ENCODE results near the gene HSPE1.
"Not testable (repeated sequence)": the region's sequence is repeated elsewhere in the genome, so short reads cannot be mapped to it uniquely, and the experiment has no call there.

The HSPE1 gene

DNA sequence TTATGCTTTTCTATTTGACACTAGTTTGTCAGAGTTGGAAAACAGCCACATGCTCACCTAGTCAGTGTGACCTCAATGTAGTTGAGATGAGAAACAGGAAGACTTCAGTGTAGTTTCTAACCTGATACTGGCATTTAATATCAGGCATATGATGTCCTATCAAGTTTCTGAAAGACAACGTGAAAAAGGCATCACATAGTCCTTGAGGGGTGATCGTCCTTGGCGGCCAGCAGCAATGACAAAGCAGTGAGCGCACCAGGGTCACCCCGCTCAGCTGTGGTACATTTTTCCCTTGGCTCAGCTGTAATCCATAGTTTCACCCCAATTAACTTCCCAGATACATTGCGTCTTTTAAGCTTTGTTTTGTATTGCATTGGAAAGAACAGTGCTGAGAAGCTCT, 4.3 kb downstream of the HSPE1 start:
- no peak for DNase-seq (ENCODE audit: low spot score in 2 of 2)
- in situ Hi-C loops (cut with MboI; ENCODE audit: low sequenced_read_pairs), result no loop called here
- H3K9me3 ChIP-seq, result no peaks in the 10 kb centered on the region
- H3K36me3 ChIP-seq (replicated peaks), result peaks cover 49% of the 10 kb centered on the region
- H3K4me3 ChIP-seq, result no peak overlapping the region
- no peaks in the 10 kb centered on the region for H3K27me3 ChIP-seq (ENCODE audit: low read depth)
- H3K4me1 ChIP-seq, result peaks cover 7% of the 10 kb centered on the region; the same call in 1 of the 2 replicates

DNA sequence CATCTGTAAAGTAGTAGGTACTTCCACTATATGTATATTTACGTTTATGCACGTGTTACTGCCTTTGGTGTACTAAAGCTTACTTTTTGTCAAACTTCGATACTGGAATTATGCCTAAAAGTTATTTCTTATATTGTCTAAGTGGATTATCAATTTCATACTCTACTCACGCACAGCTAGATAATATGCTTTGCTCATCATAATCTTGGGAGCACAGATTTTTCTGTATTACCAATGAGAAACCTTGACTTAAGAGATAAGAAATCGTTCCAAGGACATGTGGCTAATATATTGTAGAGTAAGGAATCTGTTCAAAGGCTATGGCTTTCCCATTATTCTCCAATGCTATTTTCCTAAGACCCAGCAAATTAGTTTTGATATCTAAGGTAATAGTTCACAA, 6.5 kb downstream of the HSPE1 start:
- Histone ChIP-seq H3K27me3 (ENCODE audit: low read depth) (no peaks in the 10 kb centered on the region), H3K36me3 (replicated peaks) (peaks cover 40% of the 10 kb centered on the region), H3K4me1 (peaks cover 7% of the 10 kb centered on the region; the same call in 1 of the 2 replicates), H3K4me3 (no peak overlapping the region), H3K9me3 (no peaks in the 10 kb centered on the region)
- in situ Hi-C loops (cut with MboI; ENCODE audit: low sequenced_read_pairs), result no loop called here
- no peak for DNase-seq (ENCODE audit: low spot score in 2 of 2)

DNA sequence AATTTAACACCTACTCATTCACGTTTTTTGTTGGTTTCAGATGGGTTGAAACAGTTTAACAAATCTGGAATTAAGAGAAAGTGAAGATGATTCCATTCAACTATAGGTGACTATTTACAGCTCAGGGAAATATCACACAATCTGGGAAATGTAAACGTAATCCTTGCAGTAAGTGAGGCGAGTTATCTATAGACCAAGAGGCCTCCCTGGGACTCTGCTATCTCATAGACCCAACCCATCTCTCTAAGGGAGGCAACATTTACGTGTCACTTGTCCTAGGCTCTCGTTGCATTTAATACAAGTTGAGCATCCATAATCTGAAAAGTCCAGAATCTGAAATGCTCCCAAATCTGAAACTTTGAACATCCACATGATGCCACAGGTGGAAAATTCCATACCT, 13.7 kb downstream of the HSPE1 start:
- H3K4me1 ChIP-seq, result peaks cover 17% of the 10 kb centered on the region
- H3K4me3 ChIP-seq, result no peak overlapping the region
- no peak for DNase-seq (ENCODE audit: low spot score in 2 of 2)
- in situ Hi-C loops (cut with MboI; ENCODE audit: low sequenced_read_pairs), result loop anchor here (10.0 kb wide), 1 partner anchor 191 kb away; the partner anchor contains the start of gene MARS2
- no peaks in the 10 kb centered on the region for H3K27me3 ChIP-seq (ENCODE audit: low read depth)
- no peaks in the 10 kb centered on the region for H3K9me3 ChIP-seq
- H3K36me3 ChIP-seq (replicated peaks), result no peaks in the 10 kb centered on the region

DNA sequence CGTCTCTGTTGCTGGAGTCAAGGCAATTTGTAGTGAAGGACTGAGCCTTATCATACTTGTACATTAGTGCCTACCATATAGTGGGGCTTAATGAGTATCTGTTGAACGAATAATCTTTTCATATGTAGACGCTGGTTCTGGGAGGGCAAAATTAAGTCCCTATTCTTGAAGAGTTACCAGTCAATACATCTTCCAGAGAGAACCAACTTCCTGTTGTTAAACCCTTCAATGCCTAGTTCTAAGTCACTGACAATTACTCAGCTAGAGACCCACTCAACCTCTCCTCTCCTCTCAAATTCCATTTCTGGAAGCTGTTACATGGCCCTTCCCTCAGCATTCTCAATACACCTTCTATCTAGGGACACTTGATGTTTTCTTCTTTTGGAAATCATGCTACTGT, 14.6 kb downstream of the HSPE1 start:
- H3K9me3 ChIP-seq, result no peaks in the 10 kb centered on the region
- in situ Hi-C loops (cut with MboI; ENCODE audit: low sequenced_read_pairs), result loop anchor here (10.0 kb wide), 1 partner anchor 190 kb away; the partner anchor contains the start of gene MARS2
- DNase-seq (ENCODE audit: low spot score in 2 of 2), result peak in 1 of 2 experiments; percentile 50
- H3K4me3 ChIP-seq, result no peak overlapping the region
- H3K4me1 ChIP-seq, result peaks cover 19% of the 10 kb centered on the region
- no peaks in the 10 kb centered on the region for H3K27me3 ChIP-seq (ENCODE audit: low read depth)
- no peaks in the 10 kb centered on the region for H3K36me3 ChIP-seq (replicated peaks)

DNA sequence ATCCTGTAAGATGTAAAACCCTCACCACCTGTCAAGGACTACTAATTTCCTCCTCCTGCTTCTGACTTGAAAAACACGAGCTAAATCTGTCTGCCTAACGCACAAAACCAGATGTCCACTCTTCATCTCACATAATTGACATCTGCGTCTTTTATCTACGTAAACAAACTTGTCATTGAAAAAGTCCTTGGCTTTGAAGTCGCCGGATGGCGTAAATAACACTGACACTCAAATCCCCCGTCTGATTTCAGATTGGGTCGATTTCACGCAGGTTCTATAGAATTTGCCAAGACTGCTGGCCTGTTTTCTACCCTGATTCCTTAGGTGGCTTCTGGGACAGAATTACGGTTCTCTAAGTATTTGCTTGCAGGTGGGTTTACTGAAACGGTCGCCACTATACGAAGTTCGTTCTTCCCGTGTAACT, 15.1 kb downstream of the HSPE1 start:
- peaks cover 19% of the 10 kb centered on the region for H3K4me1 ChIP-seq
- peak overlapping the region; percentile 83 for H3K4me3 ChIP-seq
- H3K27me3 ChIP-seq (ENCODE audit: low read depth), result no peaks in the 10 kb centered on the region
- DNase-seq (ENCODE audit: low spot score in 2 of 2), result no peak
- H3K36me3 ChIP-seq (replicated peaks), result no peaks in the 10 kb centered on the region; the same call in 1 of the 2 replicates
- H3K9me3 ChIP-seq, result no peaks in the 10 kb centered on the region
- in situ Hi-C loops (cut with MboI; ENCODE audit: low sequenced_read_pairs), result loop anchor here (10.0 kb wide), 1 partner anchor 189 kb away; the partner anchor contains the start of gene MARS2

DNA sequence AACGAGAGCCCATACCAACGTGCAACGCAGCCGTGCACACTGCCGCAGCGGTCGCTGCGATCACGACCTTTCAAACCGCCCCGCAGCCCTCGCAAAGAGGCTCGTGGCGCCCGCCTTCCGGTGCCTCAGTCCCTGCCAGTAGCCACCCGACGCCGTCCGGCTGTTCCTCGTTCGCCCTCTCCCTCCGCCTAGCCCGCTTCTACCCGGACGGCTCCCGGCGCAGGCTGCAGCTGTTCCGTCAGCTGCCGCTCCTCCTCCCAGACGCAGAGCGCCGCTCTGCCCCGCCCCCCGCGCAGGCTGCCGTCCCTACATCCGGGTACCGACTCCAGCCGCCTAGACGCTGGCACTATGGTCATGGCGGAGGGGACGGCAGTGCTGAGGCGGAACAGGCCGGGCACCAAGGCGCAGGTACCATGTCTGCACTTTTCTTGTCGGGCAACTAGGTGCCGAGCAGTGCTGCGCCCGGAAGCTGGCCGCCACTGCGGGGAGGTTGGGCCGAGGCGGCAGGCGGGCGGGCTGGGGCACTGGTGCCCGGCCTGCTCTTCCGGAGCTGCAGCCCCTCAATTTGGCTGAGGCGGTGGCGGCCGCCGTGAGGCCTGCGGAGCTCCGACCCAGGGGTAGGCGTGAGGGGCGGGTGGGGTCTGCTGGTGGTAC, 15.7 kb downstream of the HSPE1 start, which contains the start of gene MOB4:
Gene MOB4, plus strand, starts transcription at position 328 of the 654 bp plus-strand sequence. Its CDS starts 21 bp downstream, at position 349.
- Histone ChIP-seq H3K27me3 (ENCODE audit: low read depth) (no peaks in the 10 kb centered on the region), H3K36me3 (replicated peaks) (no peaks in the 10 kb centered on the region; the same call in 1 of the 2 replicates), H3K9me3 (no peaks in the 10 kb centered on the region), H3K4me3 (peak within 1 kb of the TSS; percentile 83), H3K4me1 (peaks cover 19% of the 10 kb centered on the region)
- in situ Hi-C loops (cut with MboI; ENCODE audit: low sequenced_read_pairs), result loop anchor here (10.0 kb wide), 1 partner anchor 189 kb away; the partner anchor contains the start of gene MARS2
- peak; percentile 88 to 97 for DNase-seq (ENCODE audit: low spot score in 2 of 2)

DNA sequence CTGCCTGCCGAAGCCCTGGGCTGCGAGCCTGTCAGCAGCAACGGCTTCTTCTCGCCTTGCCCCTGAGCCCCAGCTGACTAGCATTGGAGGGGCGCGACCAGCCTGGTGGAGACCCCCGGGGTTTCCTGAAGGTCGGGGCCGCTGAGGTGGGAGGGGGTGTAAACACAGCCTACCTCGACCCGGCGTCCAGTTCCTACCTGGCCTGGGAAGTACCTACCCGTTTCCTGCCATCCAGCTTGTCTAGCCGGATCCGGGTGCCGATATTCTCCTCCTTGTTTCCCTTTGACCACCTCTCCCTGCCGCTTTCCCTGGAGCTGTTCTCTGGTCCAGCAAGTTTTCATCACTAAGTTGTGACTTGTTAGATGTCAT, 16.2 kb downstream of the HSPE1 start:
- Histone ChIP-seq H3K36me3 (replicated peaks) (no peaks in the 10 kb centered on the region; the same call in 1 of the 2 replicates), H3K27me3 (ENCODE audit: low read depth) (no peaks in the 10 kb centered on the region), H3K4me3 (peak overlapping the region; percentile 83), H3K9me3 (no peaks in the 10 kb centered on the region), H3K4me1 (peaks cover 19% of the 10 kb centered on the region)
- in situ Hi-C loops (cut with MboI; ENCODE audit: low sequenced_read_pairs), result loop anchor here (10.0 kb wide), 1 partner anchor 188 kb away; the partner anchor contains the start of gene MARS2
- DNase-seq (ENCODE audit: low spot score in 2 of 2), result peak in 1 of 2 experiments; percentile 51

DNA sequence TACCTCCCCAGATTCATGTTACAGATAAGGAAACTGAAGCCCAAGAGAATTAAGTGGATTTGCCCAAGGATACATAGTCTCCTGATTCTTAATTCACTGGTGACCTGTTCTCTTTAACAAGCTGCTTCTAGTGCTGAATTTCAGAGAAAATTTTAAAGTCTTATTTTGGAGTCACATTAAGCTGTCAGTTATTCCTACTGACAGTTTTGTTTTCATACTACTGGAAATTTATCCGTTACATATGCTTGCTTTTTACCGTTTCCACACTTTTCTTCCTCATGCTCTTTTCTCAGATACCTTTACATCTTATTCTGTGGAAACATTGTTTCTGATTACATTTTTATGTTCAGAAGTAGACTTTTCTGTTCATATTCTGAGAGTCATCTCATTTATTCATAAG, 17.0 kb downstream of the HSPE1 start:
- peaks cover 25% of the 10 kb centered on the region for H3K4me1 ChIP-seq
- H3K27me3 ChIP-seq (ENCODE audit: low read depth), result no peaks in the 10 kb centered on the region
- H3K4me3 ChIP-seq, result peak overlapping the region; percentile 83
- DNase-seq (ENCODE audit: low spot score in 2 of 2), result no peak
- H3K9me3 ChIP-seq, result no peaks in the 10 kb centered on the region
- peaks cover 4% of the 10 kb centered on the region; the same call in 1 of the 2 replicates for H3K36me3 ChIP-seq (replicated peaks)
- in situ Hi-C loops (cut with MboI; ENCODE audit: low sequenced_read_pairs), result loop anchor here (10.0 kb wide), 1 partner anchor 188 kb away; the partner anchor contains the start of gene MARS2

DNA sequence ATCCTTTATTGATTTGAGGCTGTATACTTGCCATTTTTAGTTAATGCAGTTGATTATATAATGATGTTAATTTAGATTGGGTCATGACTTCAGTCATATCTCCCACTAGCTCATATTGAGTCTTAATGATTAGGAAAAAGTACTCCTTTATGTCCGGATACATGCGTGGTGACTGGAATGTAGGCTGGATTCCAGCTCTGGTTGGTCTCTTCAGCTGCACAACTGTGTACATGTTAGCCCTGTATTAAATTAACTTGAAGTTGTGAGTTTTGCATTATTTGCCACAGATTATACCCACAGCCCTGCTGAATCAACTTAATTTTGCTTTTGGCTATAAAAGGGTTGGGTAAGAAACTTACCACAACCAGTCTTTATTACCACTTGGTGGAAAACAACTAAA, 38.2 kb downstream of the HSPE1 start:
- no peaks in the 10 kb centered on the region for H3K9me3 ChIP-seq
- in situ Hi-C loops (cut with MboI; ENCODE audit: low sequenced_read_pairs), result no loop called here
- H3K27me3 ChIP-seq (ENCODE audit: low read depth), result no peaks in the 10 kb centered on the region
- DNase-seq (ENCODE audit: low spot score in 2 of 2), result no peak
- no peak overlapping the region for H3K4me3 ChIP-seq
- H3K4me1 ChIP-seq, result no peaks in the 10 kb centered on the region; the same call in none of the 2 replicates
- H3K36me3 ChIP-seq (replicated peaks), result peaks cover 37% of the 10 kb centered on the region

DNA sequence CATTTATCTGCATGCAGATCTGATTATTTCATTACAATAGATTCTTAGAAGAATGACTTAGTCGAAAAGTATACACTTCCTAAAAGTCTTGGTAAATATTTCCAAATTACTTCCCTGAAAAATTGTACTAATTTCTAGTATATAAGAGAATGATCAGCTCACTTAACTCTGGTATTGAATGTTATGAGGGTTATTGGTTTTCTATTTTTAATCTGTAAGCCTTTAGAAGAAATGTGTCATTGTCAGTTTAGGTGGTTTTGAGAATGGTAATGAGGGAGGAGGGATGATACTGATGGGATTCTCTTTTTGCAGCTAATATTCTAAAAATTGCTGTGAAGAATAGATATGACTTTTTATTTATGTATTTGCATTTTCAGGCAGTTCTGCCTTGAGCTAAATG, 39.6 kb downstream of the HSPE1 start:
- in situ Hi-C loops (cut with MboI; ENCODE audit: low sequenced_read_pairs), result no loop called here
- no peaks in the 10 kb centered on the region for H3K27me3 ChIP-seq (ENCODE audit: low read depth)
- H3K36me3 ChIP-seq (replicated peaks), result peaks cover 39% of the 10 kb centered on the region
- DNase-seq (ENCODE audit: low spot score in 2 of 2), result no peak
- H3K4me1 ChIP-seq, result no peaks in the 10 kb centered on the region; the same call in none of the 2 replicates
- no peaks in the 10 kb centered on the region for H3K9me3 ChIP-seq
- no peak overlapping the region for H3K4me3 ChIP-seq

DNA sequence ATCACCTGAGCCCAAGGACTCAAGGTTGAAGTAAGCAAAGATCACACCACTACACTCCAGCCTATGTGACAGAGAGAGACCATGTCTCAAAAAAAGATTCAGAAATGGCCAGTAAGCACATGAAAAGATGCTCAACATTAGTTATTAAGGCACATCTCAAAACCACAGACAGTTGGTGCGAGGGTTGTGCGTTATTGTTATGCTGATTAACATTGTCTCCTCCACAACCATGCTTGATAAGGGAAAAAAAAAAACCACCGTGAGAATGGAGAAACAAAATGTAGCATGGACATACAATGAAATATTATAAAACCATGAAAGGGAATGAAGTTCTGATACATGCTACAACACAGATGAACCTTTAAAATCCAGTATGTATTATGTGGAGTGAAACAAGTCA, 43.0 kb downstream of the HSPE1 start:
- in situ Hi-C loops (cut with MboI; ENCODE audit: low sequenced_read_pairs), result no loop called here
- no peak for DNase-seq (ENCODE audit: low spot score in 2 of 2)
- no peaks in the 10 kb centered on the region; the same call in none of the 2 replicates for H3K4me1 ChIP-seq
- no peak overlapping the region for H3K4me3 ChIP-seq
- peaks cover 34% of the 10 kb centered on the region for H3K36me3 ChIP-seq (replicated peaks)
- H3K9me3 ChIP-seq, result no peaks in the 10 kb centered on the region
- no peaks in the 10 kb centered on the region for H3K27me3 ChIP-seq (ENCODE audit: low read depth)

DNA sequence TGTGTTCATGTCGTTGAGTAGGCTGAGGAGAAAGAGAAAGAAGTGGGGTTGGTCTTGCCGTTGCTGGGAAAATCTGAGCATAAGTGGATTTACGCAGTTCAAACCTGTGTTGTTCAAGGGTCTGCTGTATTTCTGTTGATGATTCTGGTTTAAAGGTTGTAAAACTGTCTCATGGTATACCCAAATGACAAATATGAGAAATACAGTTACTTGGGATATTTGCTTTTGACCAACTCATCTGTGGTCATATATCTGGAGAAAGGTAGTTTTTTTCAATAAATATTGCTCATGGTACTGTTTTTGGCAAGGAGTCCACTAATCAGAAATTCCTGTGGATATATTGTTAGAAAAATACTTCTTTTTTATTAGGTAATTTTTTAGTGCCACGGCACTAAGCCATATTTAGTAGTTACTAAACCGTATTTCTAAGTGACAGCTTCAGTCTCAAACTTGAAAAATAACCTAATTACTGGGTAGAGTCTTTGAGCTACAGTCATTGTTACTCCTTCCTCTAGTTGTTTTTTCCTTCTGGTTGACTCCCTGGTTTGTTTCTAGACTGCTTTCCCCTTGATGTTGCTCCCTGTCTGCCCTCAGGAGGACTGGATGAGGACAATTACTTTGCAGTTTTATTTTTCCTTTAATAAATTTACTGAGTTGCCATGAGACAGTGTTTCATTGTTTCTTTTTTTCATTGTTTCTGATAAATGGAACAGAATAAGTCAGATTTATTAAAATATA, 47.2 kb downstream of the HSPE1 start:
- H3K4me3 ChIP-seq, result no peak overlapping the region
- H3K36me3 ChIP-seq (replicated peaks), result peaks cover 30% of the 10 kb centered on the region
- no peak for DNase-seq (ENCODE audit: low spot score in 2 of 2)
- H3K9me3 ChIP-seq, result no peaks in the 10 kb centered on the region
- H3K4me1 ChIP-seq, result peaks cover 2% of the 10 kb centered on the region; the same call in 1 of the 2 replicates
- H3K27me3 ChIP-seq (ENCODE audit: low read depth), result no peaks in the 10 kb centered on the region
- in situ Hi-C loops (cut with MboI; ENCODE audit: low sequenced_read_pairs), result no loop called here

DNA sequence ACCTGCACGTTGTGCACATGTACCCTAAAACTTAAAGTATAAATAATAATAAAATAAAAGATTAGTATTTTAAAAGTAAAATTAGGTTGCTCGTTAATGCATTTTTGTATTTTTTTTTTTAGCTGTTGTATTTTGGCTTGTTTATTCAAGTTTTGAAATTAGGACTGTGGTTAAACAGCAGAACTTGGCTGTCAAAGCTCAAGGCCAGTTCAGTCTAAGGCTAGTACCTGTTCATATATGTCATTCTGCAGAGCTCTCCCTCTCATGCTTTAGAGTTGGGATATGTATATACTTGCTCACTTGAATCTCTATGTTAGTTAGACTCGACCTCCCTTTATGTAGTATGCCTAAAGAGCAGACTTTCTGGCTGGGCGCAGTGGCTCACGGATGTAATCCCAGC, 48.4 kb downstream of the HSPE1 start:
- Histone ChIP-seq H3K27me3 (ENCODE audit: low read depth) (no peaks in the 10 kb centered on the region), H3K4me3 (no peak overlapping the region), H3K36me3 (replicated peaks) (peaks cover 25% of the 10 kb centered on the region), H3K4me1 (peaks cover 2% of the 10 kb centered on the region; the same call in 1 of the 2 replicates), H3K9me3 (no peaks in the 10 kb centered on the region)
- DNase-seq (ENCODE audit: low spot score in 2 of 2), result no peak
- in situ Hi-C loops (cut with MboI; ENCODE audit: low sequenced_read_pairs), result no loop called here

DNA sequence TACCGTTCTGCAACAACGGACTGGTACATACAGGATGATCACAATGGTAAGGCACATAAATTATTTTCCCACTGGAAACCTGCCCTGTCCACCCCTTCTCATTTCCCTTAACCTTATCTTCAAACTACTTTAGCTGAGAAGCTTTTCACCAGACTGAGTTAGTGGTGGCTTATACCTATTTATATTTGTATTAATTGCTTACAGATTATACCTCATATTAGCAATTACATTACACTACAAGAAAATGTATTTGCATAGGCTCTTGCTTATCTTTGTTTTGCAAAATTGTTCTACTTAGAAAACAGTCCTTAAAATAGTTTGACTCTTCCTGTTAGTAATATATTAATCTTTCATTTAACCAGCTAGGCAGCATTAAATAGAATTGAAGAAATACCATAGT, 51.1 kb downstream of the HSPE1 start:
- H3K9me3 ChIP-seq; H3K27me3 ChIP-seq (ENCODE audit: low read depth); H3K4me3 ChIP-seq; DNase-seq (ENCODE audit: low spot score in 2 of 2); H3K4me1 ChIP-seq; in situ Hi-C loops (cut with MboI; ENCODE audit: low sequenced_read_pairs): not testable (repeated sequence)
- H3K36me3 ChIP-seq (replicated peaks), result peaks cover 16% of the 10 kb centered on the region

All from HAP-1 (cell line).